T-helper 1 cell treated with Interleukin-12 subunit alpha and Interleukin-12 subunit beta and Interleukin-4 antibody, amounts not matched to agents 30 ng/mL and 1 ng/mL, for 36 hours (primary cell): ENCODE results near the gene LRRC43. TPM values are rescaled to one million over a fixed set of nuclear protein-coding genes. Genes with fewer than 3 reads are reported as not detected.

Source experiments
- intact Hi-C: fragments of 100-400 bp; cut with micrococcal nuclease; formaldehyde crosslinking; loops from one replicate; pipeline ENCODE4 v1.15.1; 2024
- total RNA-seq: library from RNA; stranded (reverse); gene quantifications from 2 replicates; pipeline ENCODE4 v1.2.3, GENCODE V29; 2022

Gene LRRC43, protein sequence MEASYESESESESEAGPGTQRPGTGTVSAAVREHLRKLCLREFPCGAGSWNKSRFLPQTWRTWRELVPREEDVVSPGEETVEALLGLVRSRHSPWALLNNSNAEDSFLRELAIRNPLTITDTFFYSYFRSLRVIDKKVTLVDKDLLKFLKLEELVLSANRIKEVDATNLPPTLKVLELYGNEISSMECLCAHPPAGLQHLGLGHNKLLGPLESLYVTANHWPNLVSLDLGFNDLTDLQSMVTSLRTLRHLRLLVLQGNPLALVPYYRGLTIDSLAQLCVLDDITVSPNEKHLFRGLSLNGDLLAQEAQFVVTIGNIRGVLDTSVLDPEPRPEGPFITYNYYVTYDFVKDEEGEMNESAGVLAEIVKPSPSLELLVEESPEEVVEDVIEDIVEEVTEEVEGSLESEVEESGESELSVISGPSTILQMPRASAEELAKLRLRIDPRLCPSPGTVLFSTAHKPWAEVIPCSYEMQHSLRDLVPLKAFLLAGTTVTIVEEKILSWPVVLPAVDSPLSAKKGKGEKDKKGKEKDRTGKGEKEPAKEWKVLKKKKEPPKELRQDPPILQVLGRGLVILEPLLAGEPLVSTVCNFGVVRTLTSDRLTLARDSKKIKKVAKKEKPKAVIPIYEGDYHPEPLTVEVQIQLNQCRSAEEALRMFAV
- total RNA-seq, result 0.29 TPM in 1 of 2 replicates, not detected in the other

DNA sequence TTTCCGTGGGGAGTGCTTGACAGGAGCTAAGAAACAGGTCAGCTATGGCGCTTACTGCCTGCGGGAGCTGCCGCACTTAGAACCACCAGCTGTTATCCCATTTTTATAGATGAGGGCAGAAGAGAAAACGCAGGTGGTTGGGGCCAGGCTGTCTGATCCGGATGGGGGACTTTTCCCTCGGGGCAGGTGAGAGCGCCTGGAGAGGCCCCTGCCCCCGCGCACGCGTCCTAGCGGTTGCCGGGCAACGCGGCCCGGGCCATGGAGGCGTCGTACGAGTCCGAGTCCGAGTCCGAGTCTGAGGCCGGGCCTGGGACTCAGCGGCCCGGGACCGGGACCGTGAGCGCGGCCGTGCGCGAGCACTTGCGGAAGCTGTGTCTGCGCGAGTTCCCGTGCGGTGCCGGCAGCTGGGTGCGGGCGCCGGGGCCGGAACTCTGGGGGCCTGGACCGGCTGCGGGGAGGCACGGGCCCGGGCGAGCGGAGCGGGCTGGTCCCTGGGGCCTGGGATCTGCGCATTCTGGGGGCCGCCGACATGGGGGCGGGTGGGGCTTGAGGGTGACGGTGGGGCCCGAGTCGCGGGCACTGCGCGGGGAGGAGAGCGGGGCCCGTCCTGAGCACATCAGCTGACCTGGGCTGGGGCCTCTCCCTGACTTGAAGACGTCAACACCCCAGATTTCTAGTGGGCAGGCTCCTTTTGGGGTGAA lies at the start of gene LRRC43:
LRRC43 (plus strand) TSS at position 237 of the 701 bp plus-strand sequence; CDS start at position 259, 22 bp downstream.
- intact Hi-C loops, result loop anchor here (2.0 kb wide), 1 partner anchor 16 kb away; no protein-coding TSS in a partner anchor

DNA sequence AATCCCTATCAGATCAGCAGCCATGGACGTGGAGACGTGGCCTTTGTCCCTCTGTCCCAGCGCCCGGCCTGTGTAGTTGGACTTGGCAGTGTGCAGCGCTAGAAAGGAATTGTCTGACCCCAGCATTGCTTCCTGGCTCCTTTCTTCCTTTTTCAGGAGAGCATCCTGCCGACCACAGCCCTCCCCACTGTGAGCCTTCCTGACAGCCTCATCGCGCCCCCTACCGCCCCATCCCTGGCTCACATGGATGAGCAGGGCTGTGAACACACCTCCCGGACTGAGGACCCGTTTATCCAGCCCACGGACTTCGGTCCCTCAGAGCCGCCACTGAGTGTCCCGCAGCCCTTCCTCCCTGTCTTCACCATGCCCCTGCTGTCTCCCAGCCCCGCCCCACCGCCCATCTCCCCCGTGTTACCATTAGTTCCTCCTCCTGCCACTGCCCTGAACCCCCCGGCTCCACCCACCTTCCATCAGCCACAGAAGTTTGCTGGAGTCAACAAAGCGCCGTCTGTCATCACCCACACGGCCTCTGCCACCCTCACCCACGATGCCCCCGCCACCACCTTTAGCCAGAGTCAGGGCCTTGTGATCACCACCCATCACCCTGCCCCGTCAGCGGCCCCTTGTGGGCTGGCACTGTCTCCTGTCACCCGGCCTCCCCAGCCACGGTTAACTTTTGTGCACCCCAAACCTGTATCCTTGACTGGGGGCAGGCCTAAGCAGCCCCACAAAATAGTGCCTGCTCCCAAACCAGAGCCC lies 49.6 kb upstream of the LRRC43 start:
- intact Hi-C loops, result loop anchor here (5.0 kb wide), 1 partner anchor 134 kb away; the partner anchor contains the start of gene VPS33A

DNA sequence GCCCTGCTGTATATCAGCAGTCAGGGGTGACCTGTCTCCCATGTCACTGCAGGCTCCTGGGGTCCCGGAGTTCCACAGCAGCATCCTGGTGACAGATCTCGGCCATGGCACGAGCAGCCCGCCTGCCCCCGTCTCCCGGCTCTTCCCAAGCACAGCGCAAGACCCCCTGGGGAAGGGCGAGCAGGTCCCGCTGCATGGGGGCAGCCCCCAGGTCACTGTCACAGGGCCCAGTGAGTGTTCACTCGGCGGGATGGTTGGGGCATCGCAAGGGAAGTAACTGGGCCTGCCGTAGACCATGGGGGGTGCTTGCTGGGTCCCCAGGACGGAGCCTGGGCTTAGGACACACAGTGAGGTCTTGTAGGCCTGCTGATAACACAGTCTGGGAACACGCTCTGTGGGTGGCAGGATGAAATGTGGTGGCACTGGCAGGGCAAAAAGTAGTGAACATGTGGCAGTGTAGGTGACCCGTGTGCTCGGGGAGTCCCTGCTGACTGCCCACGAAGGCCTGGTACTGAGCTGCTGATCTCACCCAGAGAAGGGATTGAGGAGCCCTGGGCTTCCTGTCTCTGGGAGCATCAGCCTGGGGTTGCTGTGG lies 47.4 kb upstream of the LRRC43 start:
- intact Hi-C loops, result no loop called here

DNA sequence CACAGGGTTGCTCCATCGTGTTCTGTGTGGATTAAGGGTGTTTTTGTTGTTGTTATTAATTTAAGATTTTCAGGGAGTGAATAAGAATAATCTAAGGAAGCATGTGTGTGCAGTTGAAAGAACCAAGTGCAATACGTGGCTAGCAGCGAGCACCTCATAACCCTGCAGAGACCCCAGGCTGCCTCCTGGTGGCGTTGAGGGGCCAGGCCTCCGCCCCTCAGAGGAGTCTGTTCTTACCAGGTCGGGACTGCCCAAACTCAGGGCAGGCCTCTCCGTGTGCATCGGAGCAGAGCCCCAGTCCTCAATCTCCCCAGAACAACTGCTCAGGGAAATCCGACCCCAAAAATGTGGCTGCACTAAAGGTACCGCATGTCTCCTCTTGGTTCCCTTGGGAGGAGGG lies 45.7 kb upstream of the LRRC43 start:
- intact Hi-C loops, result no loop called here

DNA sequence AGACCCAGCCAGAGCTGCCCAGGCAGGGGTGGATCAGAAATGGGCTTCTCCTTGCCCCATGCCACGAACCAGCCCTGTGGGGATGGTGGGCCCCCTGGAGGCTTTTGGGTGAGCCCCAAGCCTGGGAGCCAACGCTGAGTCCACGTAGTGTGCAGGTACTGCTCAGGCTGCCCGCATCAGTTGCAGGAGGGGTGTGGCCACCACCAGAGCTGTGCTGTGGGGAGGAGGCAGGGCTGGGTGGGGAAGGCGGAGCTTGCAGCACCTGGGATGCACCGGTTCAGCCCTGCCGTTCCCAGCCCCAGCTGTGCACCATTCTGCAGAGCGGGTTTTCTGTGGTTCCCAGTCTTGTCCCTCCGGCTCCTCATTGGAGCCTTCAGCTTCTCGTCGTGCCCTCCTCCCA lies 45.2 kb upstream of the LRRC43 start:
- intact Hi-C loops, result no loop called here

DNA sequence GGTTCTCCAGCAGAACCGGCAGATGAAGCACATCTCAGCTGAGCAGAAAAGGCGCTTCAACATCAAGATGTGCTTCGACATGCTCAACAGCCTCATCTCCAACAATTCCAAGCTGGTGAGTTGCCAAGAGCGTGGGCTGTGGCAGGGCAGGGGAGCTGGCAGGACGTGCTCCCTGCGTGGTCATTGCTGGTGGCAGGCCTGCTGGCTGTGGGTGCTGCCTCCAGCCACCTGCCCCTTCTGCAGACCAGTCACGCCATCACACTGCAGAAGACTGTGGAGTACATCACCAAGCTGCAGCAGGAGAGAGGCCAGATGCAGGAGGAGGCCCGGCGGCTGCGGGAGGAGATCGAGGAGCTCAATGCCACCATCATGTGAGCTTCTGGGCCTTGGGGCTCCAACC lies 44.7 kb upstream of the LRRC43 start:
- intact Hi-C loops, result no loop called here

DNA sequence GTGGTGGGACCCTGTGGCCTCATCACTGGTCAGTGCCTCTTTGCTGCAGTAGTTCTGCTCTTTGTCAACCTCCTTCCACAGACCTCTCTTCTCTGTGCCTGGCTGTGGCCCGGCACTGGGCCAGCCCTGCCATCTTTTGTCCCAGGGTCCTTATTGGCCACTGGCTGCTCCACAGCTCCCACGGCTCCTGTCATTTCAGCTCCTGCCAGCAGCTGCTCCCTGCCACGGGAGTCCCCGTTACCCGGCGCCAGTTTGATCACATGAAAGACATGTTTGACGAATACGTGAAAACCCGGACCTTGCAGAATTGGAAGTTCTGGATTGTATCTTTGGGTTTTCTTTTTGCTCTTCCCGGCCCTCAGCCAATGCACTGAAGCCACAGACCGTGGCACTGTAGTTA lies 44.3 kb upstream of the LRRC43 start:
- intact Hi-C loops, result no loop called here

DNA sequence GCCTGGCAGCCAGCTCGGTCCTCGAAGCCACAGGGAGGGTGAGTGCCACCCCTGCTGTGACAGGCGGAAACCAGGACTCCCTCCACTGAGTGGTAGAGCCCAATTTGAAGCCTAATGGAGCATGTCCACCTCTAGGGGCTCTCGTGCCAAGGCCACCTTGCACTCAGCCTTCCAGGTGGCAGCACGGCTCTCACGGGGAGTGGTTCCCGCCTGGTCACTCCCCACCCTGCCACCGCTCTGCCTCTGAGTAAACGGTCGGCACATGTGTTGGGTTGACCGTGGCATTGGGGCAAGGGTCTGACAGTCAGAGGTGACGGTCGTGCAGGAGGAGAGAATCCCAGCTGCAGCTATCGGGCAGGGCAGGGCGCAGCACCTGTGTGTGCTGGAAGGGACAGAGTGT lies 43.7 kb upstream of the LRRC43 start:
- intact Hi-C loops, result no loop called here

DNA sequence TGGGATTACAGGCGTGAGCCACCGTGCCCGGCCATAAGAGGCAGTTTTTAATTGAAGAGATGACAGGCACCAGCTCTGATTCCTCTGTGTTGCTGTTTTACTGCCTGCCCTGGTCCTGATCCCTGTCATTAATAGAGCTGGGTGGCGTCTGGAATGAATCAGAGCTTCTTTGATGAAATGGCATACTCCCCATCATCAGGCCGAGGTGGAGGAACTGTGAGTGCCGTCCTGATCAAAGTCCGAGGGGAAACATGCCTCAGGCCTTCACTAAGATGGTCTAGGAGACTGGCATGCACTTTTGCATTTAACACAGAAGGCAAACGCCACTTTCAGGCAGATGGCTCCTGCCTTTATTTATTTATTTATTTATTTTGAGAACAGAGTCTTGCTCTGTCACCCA lies 43.0 kb upstream of the LRRC43 start:
- intact Hi-C loops, result no loop called here

DNA sequence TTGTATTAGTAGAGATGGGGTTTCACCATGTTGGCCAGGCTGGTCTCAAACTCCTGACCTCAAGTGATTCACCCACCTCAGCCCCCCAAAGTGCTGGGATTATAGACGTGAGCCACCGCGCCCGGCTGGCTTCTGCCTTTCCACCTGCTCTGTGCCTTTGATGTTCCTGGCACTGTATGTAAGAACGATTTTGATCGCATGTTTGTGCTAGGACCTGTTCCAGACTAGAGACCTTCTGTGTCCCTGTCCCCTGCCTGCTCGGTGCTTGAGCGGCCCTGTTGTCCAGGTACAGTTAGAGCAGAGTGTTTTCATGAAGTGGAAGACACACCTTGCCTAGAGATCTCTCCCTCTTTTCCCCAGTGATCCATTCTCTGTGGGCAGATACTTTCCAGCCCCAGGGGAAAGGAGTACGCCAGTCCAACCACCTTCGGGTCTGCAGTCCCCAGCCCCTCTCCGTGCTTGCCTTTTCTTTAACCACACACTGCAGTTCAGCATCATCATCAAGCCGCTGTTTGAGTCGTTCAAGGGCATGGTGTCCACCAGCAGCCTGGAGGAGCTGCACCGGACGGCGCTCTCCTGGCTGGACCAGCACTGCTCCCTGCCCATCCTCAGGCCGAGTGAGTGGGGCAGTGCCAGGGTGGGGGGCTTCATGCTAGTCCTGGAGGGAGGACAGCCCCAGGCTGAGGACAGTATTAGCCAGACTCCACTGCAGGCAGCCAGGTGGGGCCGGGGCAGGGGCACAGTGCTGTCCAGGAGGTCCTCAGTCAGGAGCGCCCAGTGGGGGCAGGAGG lies 42.3 kb upstream of the LRRC43 start:
- intact Hi-C loops, result no loop called here

DNA sequence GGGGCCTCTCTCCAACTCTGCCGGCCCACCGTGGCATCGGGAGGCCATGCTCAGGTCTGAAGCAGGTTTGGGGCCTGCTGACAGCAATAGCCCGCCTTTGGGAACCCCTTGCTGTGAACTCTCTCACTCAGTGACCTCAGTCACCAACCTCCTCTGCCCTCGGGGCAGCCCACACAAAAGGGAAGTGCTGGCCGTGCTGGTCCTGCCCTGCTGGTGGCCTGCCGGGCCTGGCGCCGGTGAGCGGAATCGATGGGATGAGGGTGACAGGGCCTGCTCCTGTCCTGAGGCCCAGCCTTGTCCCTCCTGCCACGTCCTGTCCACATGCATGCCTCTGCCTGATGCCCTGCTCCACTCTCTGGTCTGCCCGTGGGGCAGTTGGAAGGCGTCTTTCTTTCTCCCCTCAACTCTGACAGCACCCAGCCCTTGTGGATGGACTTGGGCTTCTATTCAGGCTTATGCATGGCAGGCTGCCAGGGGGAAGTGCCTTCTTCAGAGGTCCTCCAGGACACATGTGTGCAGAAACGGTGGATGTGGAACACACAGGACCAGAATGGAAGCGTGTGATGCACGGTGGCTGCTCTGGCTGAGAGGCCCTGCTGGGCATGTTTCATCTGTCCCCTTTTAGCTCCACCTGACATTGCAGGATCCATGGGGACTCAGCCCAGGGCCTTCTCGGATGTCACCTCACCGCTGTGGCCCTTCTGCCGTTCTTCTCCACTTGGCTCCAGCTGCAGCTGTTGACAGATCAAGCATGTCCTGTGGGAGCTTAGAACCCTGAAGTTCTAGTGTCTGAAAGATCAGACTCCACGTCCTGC lies 40.8 kb upstream of the LRRC43 start:
- intact Hi-C loops, result no loop called here

DNA sequence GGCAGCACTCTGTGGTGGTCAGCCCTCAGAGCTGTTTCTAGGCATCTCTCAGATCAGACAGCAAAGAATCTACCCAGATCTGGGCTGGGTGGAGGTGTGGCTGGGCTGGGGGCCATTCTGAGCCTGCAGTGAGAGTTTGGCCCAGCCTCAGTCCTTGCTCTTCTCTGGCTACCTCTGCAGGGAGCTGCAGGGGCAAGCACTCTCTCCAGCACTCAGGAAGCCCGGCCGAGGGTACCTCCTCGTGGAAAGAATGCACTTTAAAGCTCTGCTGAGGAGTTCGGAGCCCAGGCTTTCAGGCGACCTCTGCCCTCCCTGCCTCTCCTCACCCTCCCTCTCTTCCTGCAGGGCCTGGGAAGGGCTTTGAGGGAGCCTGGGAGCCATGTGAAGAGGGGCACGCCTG lies 40.1 kb upstream of the LRRC43 start:
- intact Hi-C loops, result no loop called here

DNA sequence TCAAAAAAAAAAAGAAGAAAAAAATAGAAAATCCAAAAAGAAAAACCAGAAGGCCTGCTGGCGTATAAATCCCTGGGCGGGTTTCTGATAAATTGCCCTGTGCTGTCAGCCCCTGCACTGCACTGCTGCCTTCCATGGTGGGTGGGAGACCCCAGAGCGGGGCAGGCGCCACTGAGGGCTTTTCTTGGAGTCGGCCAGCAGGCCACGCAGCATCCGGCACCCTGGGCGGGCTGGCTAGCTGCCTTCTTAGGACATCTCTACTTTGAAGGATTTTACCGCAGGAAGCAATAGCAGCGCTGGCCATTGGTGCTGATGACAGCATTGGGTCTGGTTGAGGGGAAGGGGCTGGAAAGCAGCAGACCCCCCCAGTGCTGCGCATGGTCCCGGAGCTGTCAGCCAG lies 38.0 kb upstream of the LRRC43 start:
- intact Hi-C loops, result no loop called here

DNA sequence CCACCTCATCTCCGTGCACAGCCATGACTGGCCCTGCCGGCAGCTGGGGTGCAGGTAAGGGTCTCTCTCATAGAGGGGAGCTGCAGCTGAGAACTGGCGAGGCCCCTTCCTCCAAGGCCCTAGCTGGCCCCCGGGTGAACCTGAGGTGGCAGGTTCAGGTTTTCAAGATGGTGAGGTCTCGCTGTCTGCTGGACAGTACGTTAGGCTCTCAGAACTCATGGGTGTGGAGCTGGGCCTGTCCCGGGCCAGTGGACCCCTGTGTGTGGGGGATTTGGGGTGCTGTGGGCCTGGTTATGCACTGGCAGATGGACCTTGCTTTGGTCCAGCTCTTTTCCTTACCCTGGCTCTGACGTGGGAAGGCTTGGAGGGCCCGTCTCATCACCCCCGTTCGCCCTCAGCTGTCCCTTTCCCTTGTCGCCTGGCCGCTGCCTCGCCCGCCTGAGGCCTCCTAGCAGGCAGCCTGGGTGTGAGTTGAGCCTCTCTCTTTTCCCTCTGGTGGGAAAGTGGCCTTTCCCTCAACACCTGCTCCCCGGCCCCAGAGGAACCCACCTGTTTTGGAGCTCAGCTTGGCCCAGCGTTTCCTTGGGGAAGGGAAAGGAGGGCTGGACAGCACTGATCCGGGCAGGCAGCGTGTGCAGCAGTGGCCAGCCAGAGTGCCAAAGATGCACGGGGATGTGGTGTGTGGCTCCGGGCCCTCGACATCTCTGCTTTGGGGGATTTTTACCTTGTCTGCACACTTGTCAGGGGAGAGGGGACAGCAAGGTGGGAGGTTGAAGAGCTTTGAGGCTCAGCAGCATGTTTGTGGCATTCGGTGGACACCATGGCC lies 37.2 kb upstream of the LRRC43 start:
- intact Hi-C loops, result no loop called here

DNA sequence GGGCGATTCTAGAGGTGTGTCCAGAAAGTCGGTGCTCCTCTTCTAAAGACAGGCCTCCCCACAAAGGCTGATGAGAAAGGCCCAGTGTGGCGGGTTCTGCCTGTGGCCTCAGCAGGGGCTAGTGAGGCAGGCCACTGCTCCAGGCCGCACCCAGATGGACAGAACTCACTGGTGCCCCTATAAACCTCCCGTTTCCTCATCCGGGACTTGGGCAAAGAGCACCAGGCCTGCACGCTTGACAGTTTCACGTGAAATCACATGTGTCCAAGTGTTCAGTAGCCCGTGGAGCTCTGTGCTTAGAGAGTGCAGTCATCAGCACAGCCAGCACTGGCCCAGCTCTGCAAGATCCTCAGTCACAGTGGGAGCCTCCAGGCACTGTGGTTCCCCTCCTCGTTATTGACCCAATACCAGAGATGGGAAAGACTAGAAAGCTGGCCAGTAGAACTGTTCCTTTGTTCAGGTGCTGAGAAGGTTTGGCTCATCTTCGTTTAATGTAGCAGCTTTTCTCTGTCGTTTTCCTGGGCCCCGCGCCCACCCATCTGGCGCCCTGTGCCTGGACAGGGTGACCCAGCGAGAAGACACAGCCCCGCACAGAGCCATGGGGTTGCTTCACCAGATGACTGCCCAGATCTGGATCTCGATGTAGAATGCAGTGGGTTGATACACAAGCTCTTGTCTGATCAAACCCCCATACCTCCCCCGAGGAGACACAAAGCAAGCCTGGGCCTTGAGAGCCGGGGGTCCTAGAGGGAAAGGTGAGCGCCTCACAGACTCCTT lies 35.2 kb upstream of the LRRC43 start:
- intact Hi-C loops, result no loop called here

DNA sequence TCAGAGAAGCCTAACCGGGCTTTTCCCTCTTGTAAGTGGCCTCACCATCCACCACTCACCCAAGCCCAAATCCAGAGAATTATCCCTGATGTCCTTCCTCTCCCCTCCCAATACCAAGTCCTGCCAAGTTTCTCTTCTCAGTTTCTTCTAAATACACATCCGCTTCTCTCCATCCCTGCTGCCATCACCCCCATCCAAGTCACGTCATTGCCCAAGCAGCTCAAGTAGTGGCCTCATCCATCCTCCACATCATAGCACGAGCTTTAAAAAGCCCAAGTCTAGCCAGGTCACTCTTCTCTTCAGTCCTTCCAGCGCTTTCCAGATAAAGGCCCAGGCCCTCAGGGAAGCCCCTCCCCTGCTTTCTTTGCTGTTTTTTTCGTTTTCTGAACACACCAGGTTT lies 34.3 kb upstream of the LRRC43 start:
- intact Hi-C loops, result no loop called here

DNA sequence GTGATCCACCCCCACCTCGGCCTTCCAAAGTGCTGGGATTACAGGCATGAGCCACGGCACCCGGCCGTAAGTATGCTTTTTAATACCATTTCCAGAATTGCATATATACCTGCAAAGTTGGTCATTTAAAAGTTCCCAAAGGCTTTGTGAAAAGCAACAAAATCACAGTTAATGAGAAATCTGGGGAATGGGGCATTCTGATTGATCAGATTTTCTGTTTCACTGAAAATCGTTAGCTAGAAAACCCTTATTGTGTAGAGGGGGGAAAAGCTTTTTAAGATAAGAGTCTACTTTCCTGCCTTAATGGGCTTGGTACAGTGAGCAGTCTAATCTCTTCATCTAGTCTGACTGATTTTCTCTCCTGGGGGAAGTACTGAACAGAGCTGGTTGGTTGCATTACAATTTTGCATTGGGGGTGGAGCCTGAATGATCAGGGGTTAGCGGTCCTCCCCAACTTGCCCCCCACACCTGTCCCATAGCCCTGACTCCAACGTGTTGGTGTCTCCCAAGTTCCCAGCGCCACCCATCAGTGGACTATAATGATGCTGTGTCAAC lies 32.7 kb upstream of the LRRC43 start:
- intact Hi-C loops, result no loop called here
